HG03520 (cell line): ENCODE data around the gene DEFB114.

Experiments used
- ATAC-seq: cut with Tn5 transposase; IDR thresholded peaks from one replicate; pipeline ENCODE4 v1.9.1; 2021; ENCODE audit warnings: mild to moderate bottlenecking, moderate library complexity; ENCODE audit not compliant: unreplicated experiment

Gene DEFB114

GRCh38 chr6:49937017-49937416, 26.9 kb downstream of the DEFB114 start:
- no peak for ATAC-seq

DNA sequence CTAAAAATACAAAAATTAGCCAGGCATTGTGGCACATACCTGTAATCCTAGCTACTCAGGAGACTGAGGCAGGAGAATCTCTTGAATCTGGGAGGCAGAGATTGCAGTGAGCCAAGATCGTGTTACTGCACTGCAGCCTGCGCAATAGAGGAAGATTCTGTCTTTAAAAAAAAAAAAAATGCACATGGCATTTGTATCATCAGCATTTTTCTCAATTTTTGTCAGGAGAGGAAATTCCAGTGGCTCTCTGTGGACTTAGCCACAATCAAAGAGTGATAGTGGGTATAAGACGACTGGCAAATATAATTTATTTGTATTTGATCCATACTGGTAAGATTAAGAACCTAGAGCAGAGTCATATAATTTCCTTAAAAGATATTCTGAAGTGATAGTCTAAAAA, 28.6 kb downstream of the DEFB114 start:
- ATAC-seq = no peak

- ATAC-seq = no peak
Observed at GRCh38 chr6:49934770-49935169, 29.2 kb downstream of the DEFB114 start.

DNA sequence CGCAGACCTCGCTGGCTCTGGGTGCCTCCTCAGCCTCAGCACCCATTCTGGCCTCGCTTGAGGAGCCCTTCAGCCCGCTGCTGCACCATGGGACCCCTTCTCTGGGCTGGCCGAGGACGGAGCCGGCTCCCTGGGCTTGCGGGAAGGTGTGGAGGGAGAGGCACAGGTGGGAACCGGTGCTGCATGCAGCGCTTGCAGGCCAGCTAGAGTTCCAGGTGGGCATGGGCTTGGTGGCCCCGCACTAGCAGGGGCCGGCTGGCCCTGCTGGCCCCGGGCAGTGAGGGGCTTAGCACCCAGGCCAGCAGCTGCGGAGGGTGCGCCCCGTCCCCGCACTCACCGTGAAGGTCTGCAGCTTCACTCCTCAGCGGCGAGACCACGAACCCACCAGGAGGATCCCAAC, 30.4 kb downstream of the DEFB114 start:
- no peak for ATAC-seq

GRCh38 chr6:49929340-49929739, 34.6 kb downstream of the DEFB114 start:
- no peak for ATAC-seq

- ATAC-seq = no peak
Observed at GRCh38 chr6:49923826-49924225, 40.1 kb downstream of the DEFB114 start.

GRCh38 chr6:49919935-49920644, 43.9 kb downstream of the DEFB114 start:
- no peak for ATAC-seq

DNA sequence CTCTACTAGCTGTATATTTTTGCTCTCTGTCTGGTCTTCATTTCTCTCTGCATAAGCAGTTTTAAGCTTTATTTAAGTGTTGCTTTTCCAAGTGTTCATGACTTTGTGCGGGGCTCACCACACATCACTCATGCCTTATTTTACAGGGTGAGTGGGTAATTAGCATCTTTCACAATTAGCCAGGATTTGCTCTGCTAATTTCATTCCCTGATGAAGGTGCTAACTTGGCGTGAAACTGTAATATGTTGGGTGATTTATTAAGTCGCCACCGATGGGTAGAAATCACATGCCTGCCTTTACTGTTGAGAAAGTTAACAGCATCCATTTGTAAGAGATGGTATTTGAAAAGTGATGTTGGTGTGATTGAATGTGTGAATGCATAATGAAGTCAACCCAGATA, 44.7 kb downstream of the DEFB114 start:
- ATAC-seq = no peak

- no peak for ATAC-seq
Observed at GRCh38 chr6:49918787-49919186, 45.2 kb downstream of the DEFB114 start.

DNA sequence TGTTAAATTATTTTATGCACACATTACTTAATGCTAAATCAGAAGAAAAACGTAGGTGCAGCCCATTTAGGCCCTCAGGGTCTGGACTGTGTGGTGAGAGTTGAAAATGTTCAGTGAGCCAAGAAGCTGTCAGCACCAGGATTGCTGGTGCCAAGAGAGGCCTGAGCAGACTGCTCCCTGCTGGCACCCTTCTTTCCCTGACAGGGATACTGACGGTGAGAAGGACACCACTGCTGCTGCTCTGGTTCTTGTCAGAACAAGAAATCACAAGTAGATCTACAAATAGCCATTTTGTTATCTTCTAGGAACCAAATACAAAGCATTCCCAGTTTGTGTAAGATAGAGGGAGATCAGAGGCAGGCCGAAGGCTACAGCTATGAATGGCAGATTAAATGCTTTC, 48.9 kb downstream of the DEFB114 start:
- no peak for ATAC-seq

DNA sequence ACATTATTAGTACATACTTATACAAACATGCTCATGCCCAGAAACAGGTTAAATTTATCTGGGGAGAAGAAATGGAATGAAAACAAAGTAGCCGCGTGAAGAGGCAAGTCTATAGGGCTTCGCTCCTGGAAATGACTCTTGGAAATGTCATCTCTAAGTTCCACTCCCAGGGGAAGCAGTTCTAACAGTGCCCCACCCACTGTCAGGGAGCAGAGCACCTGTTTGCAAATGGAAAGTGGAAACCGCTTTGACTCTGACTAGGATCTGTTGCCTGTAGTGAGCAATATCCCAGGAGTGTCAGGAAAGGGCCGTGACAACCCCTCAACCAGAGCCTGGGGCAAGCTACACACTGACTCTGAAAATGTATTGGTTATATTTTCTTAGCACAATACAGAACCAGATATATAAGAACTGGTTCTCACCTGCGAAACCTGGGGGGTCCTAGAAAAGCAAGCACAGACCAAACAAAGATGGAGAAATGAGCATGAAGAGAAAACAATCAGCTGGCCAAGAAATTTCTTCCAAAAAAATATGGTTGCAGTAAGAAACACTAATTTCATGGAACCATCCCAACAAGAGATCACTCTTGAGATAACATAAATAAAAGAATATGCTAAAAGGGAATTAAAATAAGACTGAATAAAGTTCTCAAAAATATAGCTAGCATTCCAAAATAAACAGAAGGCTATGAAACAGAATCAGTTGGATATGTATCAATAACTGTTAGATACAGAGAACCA, 50.2 kb downstream of the DEFB114 start:
- no peak for ATAC-seq

- no peak for ATAC-seq
Observed at GRCh38 chr6:49912196-49912595, 51.8 kb downstream of the DEFB114 start.

- ATAC-seq = no peak
Observed at GRCh38 chr6:49911252-49911651, 52.7 kb downstream of the DEFB114 start.
